HL-60 (cell line): ENCODE results near the gene EPB41L4B.

Experiments used
- DNase-seq, 2 experiments: peaks; one replicate each; pipeline ENCODE4 v3.0.0-alpha.2; 2010 to 2020; ENCODE audit warnings: low read depth in 1 of 2, low spot score in 1 of 2
- H3K27ac ChIP-seq: fragments of 250-450 bp; sonication (Bioruptor Pico); replicated peaks from 2 replicates; pipeline ENCODE4 v1.5.1; 2020; ENCODE audit warnings: mild to moderate bottlenecking, moderate library complexity
- H3K27me3 ChIP-seq: fragments of 250-450 bp; sonication (Bioruptor Pico); 2 replicates; pipeline ENCODE4 v1.5.1; 2021; ENCODE audit warnings: mild to moderate bottlenecking, moderate library complexity; ENCODE audit not compliant: insufficient read depth, poor library complexity, severe bottlenecking
- H3K4me3 ChIP-seq: replicated peaks from 2 replicates; pipeline ENCODE4 v1.5.1; 2011; ENCODE audit warnings: mild to moderate bottlenecking, control low read depth, low read length; ENCODE audit not compliant: insufficient read depth
- CTCF ChIP-seq: IDR thresholded peaks from one replicate; pipeline ENCODE4 v1.5.1; 2011; ENCODE audit warnings: low read length, control low read depth, inconsistent platforms; ENCODE audit not compliant: insufficient read depth
- GABPA ChIP-seq: IDR thresholded peaks from 2 replicates; pipeline ENCODE4 v1.6.1; 2012; ENCODE audit warnings: low read depth
- POLR2AphosphoS5 ChIP-seq: IDR thresholded peaks from 2 replicates; pipeline ENCODE4 v1.6.1; 2012; ENCODE audit warnings: low read depth
- REST ChIP-seq: IDR thresholded peaks from 2 replicates; pipeline ENCODE4 v1.6.1; 2012; ENCODE audit warnings: low read depth; ENCODE audit not compliant: insufficient replicate concordance
- SPI1 ChIP-seq: IDR thresholded peaks from 2 replicates; pipeline ENCODE4 v1.6.1; 2012; ENCODE audit warnings: low read depth, mild to moderate bottlenecking, borderline replicate concordance

Gene EPB41L4B

GRCh38 chr9:109269839-109270238 lies 51.0 kb downstream of the EPB41L4B start:
- Histone ChIP-seq H3K4me3 (no peak overlapping the region), H3K27me3 (no peaks in the 10 kb centered on the region), H3K27ac (no peak overlapping the region)
- no peak for TF ChIP-seq POLR2AphosphoS5
- TF ChIP-seq SPI1, result no peak
- no peak for TF ChIP-seq GABPA
- TF ChIP-seq CTCF, result no peak
- TF ChIP-seq REST, result no peak
- DNase-seq, result no peak

GRCh38 chr9:109269081-109269480 lies 51.8 kb downstream of the EPB41L4B start:
- no peak for TF ChIP-seq GABPA
- no peak for TF ChIP-seq POLR2AphosphoS5
- no peak for TF ChIP-seq REST
- no peak for TF ChIP-seq SPI1
- TF ChIP-seq CTCF, result no peak
- DNase-seq, result no peak

GRCh38 chr9:109267555-109267954 lies 53.3 kb downstream of the EPB41L4B start:
- Histone ChIP-seq H3K27me3 (no peaks in the 10 kb centered on the region), H3K27ac (no peak overlapping the region), H3K4me3 (no peak overlapping the region)
- no peak for DNase-seq
- TF ChIP-seq POLR2AphosphoS5 (no peak), SPI1 (no peak), REST (no peak), GABPA (no peak), CTCF (no peak)

More at GRCh38 chr9:109269081-109269480, 51.8 kb downstream of the EPB41L4B start:
- Histone ChIP-seq H3K27me3 (no peaks in the 10 kb centered on the region), H3K27ac (no peak overlapping the region), H3K4me3 (no peak overlapping the region)
